ENCODE measurements around the gene ARPC1A. TPM values are rescaled to one million over a fixed set of nuclear protein-coding genes. Genes with fewer than 3 reads are reported as not detected.

ARPC1A gene
- polyA plus RNA-seq, 1 of the 3 experiments (the other 2 are of a cell fraction) = 306 TPM

- TF ChIP-seq JUND (IDR thresholded peaks at IDR 0.05) (0 out of 2 replicates have a peak, but pooled peaks have one; percentile 3), TEAD4 (IDR thresholded peaks at IDR 0.05; ENCODE audit: borderline replicate concordance, insufficient read depth) (no peak), FOXJ3 (CRISPR knock-in tag; IDR thresholded peaks at IDR 0.05) (no peak), RFX5 (IDR thresholded peaks at IDR 0.05; ENCODE audit: low read length) (no peak), MEF2A (IDR thresholded peaks at IDR 0.05; ENCODE audit: borderline replicate concordance, low read depth) (no peak), EZH2phosphoT487 (IDR thresholded peaks at IDR 0.05; ENCODE audit: borderline replicate concordance, low read depth) (no peak), REST (IDR thresholded peaks at IDR 0.05; ENCODE audit: low read depth, low read length) (no peak), SIN3A (IDR thresholded peaks at IDR 0.05; ENCODE audit: borderline replicate concordance, low read depth, low read length) (peak; percentile 38; the same call in 1 of the 2 replicates), RXRA (IDR thresholded peaks at IDR 0.05; ENCODE audit: borderline replicate concordance, low read depth) (no peak), RCOR1 (IDR thresholded peaks at IDR 0.05; ENCODE audit: low read length) (no peak), USF1 (IDR thresholded peaks at IDR 0.05; ENCODE audit: borderline replicate concordance, low read depth) (no peak), PBX3 (IDR thresholded peaks at IDR 0.05) (peak; percentile 12), CHD2 (IDR thresholded peaks at IDR 0.05; ENCODE audit: low read length, partially characterized antibody) (no peak), FOSL2 (IDR thresholded peaks at IDR 0.05; ENCODE audit: borderline replicate concordance, low read depth) (no peak), NRF1 (IDR thresholded peaks at IDR 0.05; ENCODE audit: low read depth, low read length) (no peak), FOXM1 (IDR thresholded peaks at IDR 0.05; ENCODE audit: low read depth) (no peak), GATA2 (CRISPR knock-in tag; IDR thresholded peaks at IDR 0.05) (no peak), TAF1 (IDR thresholded peaks at IDR 0.05; ENCODE audit: borderline replicate concordance, low read depth, low read length) (no peak), YY1 (IDR thresholded peaks at IDR 0.05; ENCODE audit: low read depth) (no peak), USF2 (IDR thresholded peaks at IDR 0.05; ENCODE audit: borderline replicate concordance, low read depth, low read length) (no peak), MXI1 (IDR thresholded peaks at IDR 0.05; ENCODE audit: low read depth, low read length) (peak; percentile 79), RAD21 (IDR thresholded peaks at IDR 0.05; ENCODE audit: low read length) (no peak), SMC3 (IDR thresholded peaks at IDR 0.05; ENCODE audit: low read depth, low read length) (no peak), ZBTB33 (IDR thresholded peaks at IDR 0.05; ENCODE audit: borderline replicate concordance, low read depth) (no peak)
- Histone ChIP-seq H4K20me1 (ENCODE audit: insufficient read depth) (peaks cover 46% of the 10 kb centered on the region), H3K9me3 (no peaks in the 10 kb centered on the region), H2AFZ (ENCODE audit: low read depth) (no peak overlapping the region), H3K27me3 (ENCODE audit: insufficient read depth) (no peaks in the 10 kb centered on the region), H3K4me2 (peak overlapping the region; percentile 30; the same call in 1 of the 2 replicates), H3K9ac (no peak overlapping the region), H3K79me2 (ENCODE audit: insufficient read depth) (peaks cover 18% of the 10 kb centered on the region; the same call in 1 of the 2 replicates), H3K9me2 (no peaks in the 10 kb centered on the region), H3K4me1 (ENCODE audit: control insufficient read depth in 1 of 2, insufficient read depth in 2 of 2, low read depth in 1 of 2, low read length in 1 of 2) (peaks cover 0 to 17% of the 10 kb centered on the region in 2 experiments; a peak in 1 of 4 replicates), H3K4me3 (ENCODE audit: low read depth in 2 of 2, low read length in 1 of 2) (peak overlapping the region in 1 of 2 experiments; percentile 41; a peak in 3 of 4 replicates), H3F3A (replicated peaks; ENCODE audit: insufficient read depth) (peaks cover 71% of the 10 kb centered on the region), H3K36me3 (replicated peaks in 1 of 2; ENCODE audit: control insufficient read depth in 1 of 2, insufficient read depth in 2 of 2, low read length in 1 of 2) (peaks cover 64 to 70% of the 10 kb centered on the region in 2 experiments), H3K27ac (ENCODE audit: low read depth in 2 of 2, low read length in 1 of 2) (peak overlapping the region in 1 of 2 experiments; percentile 67; a peak in 2 of 4 replicates)
- WGBS (ENCODE audit: low lambda C conversion rate) = 44% methylated on average over 66 of the region's 68 CpGs
- ChIA-PET CTCF (interaction anchor here (0.9 to 3.2 kb wide), 9 partner anchors 10 to 522 kb away, joined by 3 to 11 read pairs (median 3); no protein-coding TSS in a partner anchor), POLR2A (interaction anchor here (0.7 to 10.2 kb wide), 13 partner anchors 10 to 708 kb away, joined by 3 to 102 read pairs (median 4); partner anchors contain the start of genes AP4M1, BUD31, MCM7 and PDAP1)
- peak; percentile 95 for DNase-seq
Observed at GRCh38 chr7:99392659-99393354, 67.1 kb downstream of the ARPC1A start.

Data from SK-N-SH (cell line).